Activated CD4-positive, alpha-beta T cell treated with anti-CD3 and anti-CD28 coated beads, Interleukin-2, amount 50 U/mL, for 1 hour (primary cell): Measurements from ENCODE around the gene LIMD2.

ENCODE experiments used
- DNase-seq: peaks from one replicate; pipeline ENCODE4 v3.0.0-alpha.2; 2020

LIMD2 gene

DNA sequence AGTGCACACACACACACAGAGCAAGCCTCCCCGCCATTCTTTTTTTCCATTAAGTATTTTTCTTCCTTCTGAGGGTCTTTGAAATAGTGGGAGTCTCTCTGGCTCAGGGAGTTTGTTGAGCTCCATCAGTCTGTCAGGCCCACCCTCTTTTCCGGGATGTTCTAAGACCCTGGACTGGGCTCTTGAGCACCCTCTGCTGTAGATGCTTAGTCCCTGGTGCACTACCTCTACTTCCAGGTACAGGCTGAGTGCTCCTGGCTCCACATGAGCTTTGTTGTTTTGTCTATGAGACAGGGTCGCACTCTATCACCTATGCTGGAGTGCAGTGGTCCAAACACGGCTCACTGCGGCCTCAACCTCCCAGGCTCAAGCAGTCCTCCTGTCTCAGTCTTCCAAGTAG is 20.7 kb downstream of the LIMD2 start:
- no peak for DNase-seq

DNA sequence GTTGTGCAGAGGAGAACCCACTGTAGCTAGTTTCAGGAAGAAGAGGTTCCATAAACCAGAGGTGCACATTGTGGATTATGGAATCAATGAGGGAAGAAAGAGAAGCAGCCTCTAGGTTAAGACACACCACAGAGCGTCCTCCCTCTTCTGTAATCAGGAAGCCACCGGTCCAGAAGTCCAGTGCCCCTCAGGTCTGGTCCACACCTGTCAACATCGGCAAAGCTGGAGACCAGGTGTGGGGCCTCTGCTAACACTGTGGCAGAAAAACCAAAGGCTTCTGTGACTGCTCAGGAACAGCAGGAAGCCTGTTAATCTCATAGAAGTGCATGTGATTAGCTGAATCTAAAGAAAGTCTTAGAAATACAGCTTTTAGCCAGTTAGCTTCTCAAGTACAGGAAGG is 23.3 kb downstream of the LIMD2 start:
- no peak for DNase-seq

DNA sequence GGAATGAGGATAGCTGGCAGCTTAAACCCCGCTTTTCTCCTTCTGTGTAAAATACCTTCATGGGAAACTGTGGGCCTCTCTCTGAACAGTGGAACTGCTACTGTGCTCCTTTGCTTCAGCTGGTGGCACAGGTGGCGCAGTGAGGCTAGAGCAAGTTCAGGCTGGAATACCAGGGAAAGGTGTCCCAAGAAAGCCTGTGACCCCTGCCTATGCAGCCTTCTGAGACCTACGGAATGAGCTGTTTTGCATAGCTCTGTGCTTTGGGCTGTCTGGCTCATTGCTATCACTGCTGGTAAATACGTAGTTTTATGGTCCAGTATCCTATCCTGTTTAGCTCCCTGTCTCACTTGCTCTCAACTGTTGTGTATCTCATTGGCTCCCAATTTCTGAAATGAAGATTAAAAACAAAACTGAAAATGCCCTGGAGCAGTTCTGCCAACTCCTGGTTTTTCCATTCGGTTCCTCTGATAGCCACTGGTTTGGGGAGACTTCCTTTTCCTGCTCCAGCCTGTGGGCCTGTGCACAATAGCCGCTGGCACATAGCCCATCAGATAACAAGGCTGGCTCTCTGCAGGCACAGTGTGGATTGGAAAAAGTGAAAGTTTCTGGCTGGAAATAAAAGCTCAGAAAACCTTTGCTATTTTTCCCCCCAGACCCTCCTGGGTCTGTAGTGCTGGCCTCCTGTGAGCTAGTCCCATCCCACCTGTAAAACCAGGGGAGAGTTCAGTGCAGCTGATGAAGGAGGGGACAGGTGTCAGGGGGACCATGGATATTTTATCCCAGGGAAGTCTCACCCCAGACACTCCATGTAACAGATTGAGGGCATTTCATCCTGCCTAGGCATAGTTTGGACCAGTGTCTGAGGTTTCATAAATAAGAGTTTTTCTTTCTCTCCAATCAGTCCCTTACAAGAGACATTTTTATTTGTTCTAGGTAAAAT is 24.0 kb downstream of the LIMD2 start:
- no peak for DNase-seq

DNA sequence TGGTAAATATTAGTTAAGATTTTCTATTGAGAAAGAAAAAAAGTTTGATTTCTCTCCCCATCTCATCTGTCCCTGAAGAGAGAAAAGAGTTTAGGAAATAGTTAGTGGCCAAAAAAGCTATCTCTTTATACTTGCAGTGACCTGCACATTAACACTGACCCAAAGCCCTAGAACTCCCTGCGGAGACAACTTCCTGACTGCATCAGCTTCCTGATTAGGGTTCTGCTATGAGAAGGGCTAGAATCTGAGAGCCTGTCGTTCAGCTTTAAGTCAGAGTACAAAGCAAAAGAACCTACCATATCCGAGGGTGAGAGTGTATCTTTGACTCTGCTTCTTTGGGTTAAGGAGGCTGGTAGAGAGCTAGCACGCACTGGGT is 24.7 kb downstream of the LIMD2 start:
- no peak for DNase-seq

DNA sequence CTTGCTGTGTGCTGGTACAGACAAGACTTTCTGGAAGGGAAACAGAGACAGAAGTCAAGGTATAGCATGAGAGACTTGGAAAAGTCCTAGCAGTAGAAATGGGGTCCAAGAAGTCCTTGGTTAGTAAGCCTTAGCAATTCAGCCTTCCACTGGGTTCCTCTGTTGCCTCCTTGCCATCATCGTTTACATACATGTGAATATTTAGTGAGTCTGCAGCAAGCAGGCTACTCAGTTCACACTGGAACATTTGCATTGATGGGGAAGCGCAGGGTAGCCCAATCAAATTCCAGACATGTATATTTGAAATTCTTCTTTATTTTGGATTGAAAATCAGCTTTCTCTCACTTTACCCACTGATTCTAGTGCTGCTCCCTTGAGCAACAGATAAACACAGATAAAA is 27.1 kb downstream of the LIMD2 start:
- DNase-seq = no peak

DNA sequence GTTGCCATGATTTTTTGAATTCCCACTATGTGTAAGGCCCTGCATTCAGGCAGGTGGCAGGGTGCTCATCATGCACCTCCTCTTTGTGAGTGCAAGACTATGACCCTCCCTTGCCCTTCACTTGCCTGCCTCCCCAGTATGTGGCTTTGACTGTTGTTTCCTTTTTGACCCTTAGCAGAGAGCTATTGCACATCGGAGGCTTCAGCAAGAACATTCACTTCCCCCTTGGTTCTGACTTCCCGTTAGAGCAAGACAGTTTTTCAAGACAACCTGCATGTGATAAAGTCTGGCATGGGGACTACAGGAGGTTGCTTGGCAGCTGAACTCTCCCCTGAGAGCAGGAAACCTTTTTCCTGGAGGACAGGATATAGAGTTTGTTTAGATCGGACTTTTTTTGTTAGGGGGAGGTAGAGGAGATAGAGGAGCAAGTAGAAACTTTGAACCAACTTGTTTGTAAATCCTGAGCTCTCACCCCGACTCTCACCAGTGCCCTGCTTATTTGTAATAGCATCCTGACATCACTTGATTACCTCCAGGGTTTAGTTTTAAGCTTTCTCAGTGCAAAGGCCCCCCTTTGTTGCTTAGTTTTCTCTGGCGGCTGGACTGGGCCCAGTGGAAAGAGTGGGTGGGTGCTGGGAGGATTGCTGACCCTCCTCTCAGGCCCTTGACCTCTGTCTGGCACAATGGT is 34.3 kb downstream of the LIMD2 start:
- DNase-seq = no peak

DNA sequence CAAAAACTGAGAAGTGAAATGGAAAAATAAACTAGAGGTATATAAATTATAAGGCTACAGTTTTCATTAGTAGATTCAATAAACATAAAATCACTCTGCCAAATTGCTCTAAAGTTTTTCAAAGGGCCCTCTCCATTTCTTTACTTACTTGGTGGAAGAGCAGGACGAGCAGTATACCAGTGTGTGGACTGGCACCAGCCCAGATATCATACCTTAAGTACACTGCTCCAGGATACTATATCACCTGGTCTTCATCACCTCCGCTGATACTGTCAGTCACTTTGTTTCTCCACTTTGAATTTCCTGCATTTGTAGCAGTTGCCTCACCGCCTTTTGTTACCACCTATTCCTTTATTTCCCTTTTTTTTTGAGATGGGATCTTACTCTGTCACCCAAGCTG is 40.1 kb downstream of the LIMD2 start:
- DNase-seq = no peak

DNA sequence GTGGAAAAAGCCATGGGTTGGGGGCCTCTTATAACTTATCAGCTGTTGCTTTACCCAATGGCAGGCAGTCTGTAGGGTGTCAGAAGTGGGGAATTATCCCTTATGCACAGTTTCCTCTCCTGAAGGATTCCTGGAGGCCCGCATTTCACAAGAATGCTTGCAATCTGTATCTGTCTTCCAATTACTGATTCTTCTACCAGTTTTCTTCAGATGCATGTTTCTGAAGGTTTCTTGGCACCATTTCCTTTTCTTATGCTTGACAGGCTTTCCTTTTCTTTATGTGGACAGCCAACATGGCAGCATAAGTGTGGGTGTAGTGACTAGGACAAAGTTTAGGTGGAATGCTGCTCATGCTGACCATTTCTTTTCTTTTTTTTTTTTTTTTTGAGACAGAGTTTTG is 41.6 kb downstream of the LIMD2 start:
- DNase-seq = no peak

DNA sequence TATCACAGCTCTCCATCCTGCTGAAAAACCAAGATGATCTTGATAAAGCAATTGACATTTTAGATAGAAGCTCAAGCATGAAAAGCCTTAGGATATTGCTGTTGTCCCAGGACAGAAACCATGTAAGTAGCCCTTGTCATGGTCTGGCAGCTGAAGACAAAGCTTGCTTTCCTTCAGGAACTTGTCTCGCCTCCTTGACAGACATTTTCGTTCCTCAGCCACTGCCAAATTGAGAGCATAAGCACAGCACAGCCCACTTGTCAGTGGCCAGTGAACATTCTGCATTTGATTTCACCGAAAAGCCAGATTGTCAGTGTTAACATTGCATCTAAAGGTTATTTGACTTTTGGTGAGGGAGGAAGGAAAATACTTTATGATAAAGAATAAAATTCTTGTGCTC is 42.1 kb downstream of the LIMD2 start:
- DNase-seq = no peak

DNA sequence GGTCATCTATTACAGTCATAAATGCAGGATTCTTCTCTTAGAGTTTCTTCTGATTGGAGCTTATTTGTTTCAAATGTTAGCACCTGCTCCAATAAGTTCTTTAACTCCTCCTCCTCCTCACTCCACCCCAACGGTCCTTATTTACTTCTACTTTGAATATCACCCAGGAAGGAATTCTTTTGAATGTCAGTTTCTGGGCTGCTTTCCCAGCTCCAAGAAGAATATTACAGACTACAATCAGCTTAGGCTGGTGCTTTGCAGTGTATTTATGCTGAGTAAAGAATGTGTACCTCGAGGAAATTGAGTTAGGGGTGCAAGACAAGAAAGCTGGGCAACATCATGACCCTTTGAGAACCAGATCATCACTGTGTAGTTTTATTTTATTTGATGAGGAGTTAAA is 46.9 kb downstream of the LIMD2 start:
- DNase-seq = no peak

DNA sequence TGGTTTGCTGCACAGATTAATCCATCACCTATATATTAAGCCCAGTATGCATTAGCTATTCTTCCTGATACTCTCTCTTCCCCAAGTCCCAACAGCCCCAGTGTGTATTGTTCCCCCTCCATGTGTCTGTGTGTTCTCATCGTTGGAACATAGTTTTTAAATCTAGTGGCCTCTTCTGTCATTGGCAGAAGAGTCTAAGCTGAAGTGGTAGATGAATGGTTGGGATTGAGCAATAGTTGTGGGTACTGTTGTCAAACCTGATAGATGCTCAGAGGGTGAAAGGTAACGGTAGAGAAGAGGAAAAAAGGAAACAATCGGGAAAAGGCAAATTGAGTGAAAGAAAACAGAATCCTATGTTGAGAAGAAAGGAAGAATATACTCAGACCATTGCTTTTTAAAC is 47.8 kb downstream of the LIMD2 start:
- no peak for DNase-seq

DNA sequence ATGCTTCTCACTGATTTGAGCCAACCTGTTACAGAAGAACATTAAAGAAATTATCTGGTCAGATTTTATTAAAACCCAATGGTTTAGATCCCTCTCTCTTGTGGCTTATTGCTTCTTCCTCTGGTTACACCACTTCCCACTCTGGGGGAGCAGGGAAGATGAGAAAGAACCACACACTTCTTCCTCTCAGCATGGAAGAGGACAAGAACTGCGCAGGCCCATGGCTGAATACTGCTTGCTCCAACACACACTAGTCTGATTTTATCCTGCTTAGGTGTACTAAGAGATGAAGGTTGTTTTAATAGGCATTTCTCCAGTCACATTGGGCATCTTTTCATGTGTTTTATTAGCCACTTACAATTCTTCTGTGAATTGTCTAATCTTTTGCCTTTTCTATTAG is 50.1 kb downstream of the LIMD2 start:
- no peak for DNase-seq

DNA sequence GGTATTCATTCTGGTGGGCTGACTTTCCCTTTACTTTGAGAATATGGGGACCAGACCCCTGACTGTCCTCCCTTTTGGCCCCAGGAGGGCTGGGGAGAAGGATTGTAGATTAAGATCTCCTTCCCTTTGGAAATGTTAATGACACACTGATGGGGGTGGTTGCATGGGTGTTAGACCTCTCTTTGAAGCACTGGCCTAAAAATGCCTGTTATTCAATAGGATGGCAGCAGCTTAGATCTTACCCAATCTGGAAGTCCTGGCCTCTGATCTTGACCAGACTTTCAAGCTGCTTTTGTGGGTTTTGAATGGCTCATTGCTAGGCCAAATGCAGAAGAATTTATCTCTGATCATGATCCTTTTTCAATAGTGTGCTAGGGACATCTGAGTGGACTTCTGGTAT is 52.0 kb downstream of the LIMD2 start:
- no peak for DNase-seq

DNA sequence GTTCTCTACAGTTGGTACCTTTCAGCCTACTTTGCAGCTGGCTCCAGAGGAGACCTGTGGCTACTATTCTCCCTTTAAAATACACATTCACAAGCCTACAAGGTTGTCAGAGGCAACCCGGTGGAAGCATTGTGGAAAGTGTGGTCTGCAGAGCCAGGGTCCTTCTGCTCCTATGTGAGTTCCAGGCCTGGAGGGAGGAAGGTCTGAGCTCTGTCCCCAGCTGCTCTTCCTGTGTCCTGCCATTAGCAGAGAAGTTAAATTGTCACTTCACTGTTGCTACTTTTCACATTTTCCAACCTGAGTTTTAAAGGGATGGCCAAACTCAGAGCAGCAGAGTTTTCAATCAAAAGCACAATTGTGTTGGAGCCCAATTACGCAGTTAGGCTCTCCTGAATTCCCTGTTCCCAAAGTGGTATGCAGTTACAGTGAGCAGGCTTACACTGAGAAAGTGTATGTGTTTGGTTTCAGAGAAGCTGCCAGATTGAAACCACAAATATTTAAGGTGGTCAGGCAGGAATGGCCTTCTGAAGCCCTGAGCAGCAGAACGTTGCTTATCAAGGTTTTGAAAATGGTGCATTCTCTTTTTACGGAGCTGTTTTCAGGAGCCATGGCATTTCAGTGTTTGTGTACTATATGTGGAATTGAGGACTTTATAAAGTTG is 52.7 kb downstream of the LIMD2 start:
- no peak for DNase-seq

DNA sequence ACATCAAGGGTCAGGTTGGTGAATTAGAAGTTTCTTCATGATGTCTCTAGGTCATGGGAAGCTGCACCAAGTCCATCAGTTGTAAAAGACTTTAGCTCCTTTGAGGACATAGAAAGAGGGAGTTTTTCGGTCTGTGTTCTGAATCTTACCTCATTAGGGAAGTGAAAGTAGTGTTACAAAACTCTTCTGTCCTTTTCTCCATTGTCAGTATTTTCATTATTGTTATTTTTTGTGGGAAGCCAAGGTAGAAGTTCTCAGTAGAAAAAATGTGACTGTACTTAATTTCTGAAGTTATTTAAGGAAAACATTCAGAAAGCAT is 53.5 kb downstream of the LIMD2 start:
- DNase-seq = no peak
